ENCODE results near the gene BICD2. TPM values are rescaled to one million over a fixed set of nuclear protein-coding genes. Genes with fewer than 3 reads are reported as not detected.

BICD2 gene
- total and polyA plus RNA-seq, 2 donors (not counting 1 experiment from before 2014, with no cell fraction given), result 33.2 to 49.5 TPM

DNA sequence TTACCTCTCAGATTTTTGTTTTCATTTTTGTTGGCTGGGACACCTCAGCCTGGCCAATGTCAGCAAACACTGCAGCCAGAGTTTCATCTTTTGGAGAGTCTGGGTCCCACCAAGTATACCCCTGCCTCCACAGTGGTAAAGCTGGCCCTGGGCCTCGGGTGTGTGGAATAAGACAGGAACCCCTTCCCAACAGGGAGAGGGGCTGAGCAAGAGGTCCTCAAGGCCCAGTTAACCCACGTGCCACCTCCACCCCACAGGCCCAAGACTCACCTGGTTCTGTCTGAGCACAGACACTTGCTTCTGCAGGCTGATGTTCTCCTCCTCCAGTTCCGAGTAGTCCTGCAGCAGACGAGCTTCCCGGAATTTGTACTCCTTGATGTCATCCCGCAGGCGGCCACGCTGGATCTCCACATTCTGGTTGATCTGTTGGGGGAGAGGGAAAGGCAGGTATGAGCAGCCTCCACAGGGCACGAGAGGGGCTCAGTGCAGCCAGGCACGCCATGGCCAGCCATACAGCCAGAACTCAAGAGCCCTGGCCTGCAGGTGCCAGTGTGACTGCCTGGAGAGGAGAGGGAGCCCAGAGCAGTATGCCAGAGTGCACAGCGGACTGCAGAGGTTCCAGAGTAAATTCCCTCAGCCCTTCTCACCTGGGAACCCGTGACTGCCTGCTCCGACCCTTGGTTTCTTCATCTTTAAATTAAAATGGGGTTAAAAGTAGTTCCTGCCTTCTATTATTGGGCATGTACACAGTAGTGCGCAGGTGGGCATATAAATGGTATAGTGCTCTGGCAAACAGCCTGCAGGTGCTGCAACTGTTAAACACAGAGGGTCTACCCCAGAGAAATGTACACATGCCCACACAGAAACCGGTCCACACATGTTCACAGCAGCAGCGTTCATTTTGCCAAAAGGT lies 42.0 kb downstream of the BICD2 start:
- Histone ChIP-seq H3K79me2 (ENCODE audit: control insufficient read depth, insufficient read depth, low read length) (peaks cover 57% of the 10 kb centered on the region), H3K9ac (ENCODE audit: low read length) (no peak overlapping the region), H3K27me3 (replicated peaks in 1 of 4; ENCODE audit: control extremely low read depth in 1 of 4, control insufficient read depth in 3 of 4, insufficient read depth in 4 of 4, low read length in 3 of 4) (no peaks in the 10 kb centered on the region), H3K4me2 (replicated peaks; ENCODE audit: low read depth, low read length, poor library complexity, severe bottlenecking) (peak overlapping the region; percentile 69), H3K4me3 (ENCODE audit: control extremely low read depth in 1 of 5, extremely low read depth in 1 of 5, insufficient read depth in 1 of 5, low read depth in 2 of 5, low read length in 4 of 5) (no peak overlapping the region), H3K9me3 (ENCODE audit: control extremely low read depth in 1 of 3, control insufficient read depth in 2 of 3, insufficient read depth in 1 of 3, low read length in 2 of 3) (no peaks in the 10 kb centered on the region), H4K20me1 (ENCODE audit: control insufficient read depth, insufficient read depth, low read length, poor library complexity, severe bottlenecking) (peaks cover 39% of the 10 kb centered on the region), H2AFZ (ENCODE audit: insufficient read depth, low read depth, low read length, poor library complexity, severe bottlenecking) (no peak overlapping the region), H3K36me3 (replicated peaks in 1 of 2; ENCODE audit: control extremely low read depth in 1 of 2, control insufficient read depth in 1 of 2, extremely low read depth in 1 of 2, insufficient read depth in 2 of 2, low read length in 1 of 2) (peaks cover 3 to 84% of the 10 kb centered on the region in 2 experiments), H3K27ac (ENCODE audit: low read length in 2 of 2) (peak overlapping the region in 1 of 2 donors; percentile 72), H3K4me1 (ENCODE audit: control insufficient read depth in 2 of 2, insufficient read depth in 2 of 2, low read length in 2 of 2) (peaks cover 36 to 87% of the 10 kb centered on the region in 2 donors)
- ATAC-seq (ENCODE audit: low read depth) (no peak), DNase-seq (no peak)
- no peaks in the 10 kb centered on the region for H3K9me3 Mint-ChIP-seq (ENCODE audit: insufficient read depth)
- H3K27ac Mint-ChIP-seq, result peak overlapping the region; percentile 77
- peaks cover 80% of the 10 kb centered on the region for H3K4me1 Mint-ChIP-seq
- ChIA-PET CTCF (interaction anchor here (2.2 kb wide), 1 partner anchor 68 kb away, joined by 7 read pairs; no protein-coding TSS in a partner anchor), POLR2A (no interaction called here)
- intact Hi-C loops (cut with micrococcal nuclease), result no loop called here
- no peaks in the 10 kb centered on the region for H3K27me3 Mint-ChIP-seq
- TF ChIP-seq EZH2 (IDR thresholded peaks at IDR 0.05; ENCODE audit: borderline replicate concordance, insufficient read depth, low read depth, low read length, poor library complexity, severe bottlenecking), result no peak
- TF ChIP-seq, protein P1, sequence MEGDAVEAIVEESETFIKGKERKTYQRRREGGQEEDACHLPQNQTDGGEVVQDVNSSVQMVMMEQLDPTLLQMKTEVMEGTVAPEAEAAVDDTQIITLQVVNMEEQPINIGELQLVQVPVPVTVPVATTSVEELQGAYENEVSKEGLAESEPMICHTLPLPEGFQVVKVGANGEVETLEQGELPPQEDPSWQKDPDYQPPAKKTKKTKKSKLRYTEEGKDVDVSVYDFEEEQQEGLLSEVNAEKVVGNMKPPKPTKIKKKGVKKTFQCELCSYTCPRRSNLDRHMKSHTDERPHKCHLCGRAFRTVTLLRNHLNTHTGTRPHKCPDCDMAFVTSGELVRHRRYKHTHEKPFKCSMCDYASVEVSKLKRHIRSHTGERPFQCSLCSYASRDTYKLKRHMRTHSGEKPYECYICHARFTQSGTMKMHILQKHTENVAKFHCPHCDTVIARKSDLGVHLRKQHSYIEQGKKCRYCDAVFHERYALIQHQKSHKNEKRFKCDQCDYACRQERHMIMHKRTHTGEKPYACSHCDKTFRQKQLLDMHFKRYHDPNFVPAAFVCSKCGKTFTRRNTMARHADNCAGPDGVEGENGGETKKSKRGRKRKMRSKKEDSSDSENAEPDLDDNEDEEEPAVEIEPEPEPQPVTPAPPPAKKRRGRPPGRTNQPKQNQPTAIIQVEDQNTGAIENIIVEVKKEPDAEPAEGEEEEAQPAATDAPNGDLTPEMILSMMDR (IDR thresholded peaks at IDR 0.05), result no peak
- 85% methylated on average over 12 of the region's 16 CpGs for WGBS (ENCODE audit: insufficient coverage)
- no peak overlapping the region for H3K4me3 Mint-ChIP-seq

DNA sequence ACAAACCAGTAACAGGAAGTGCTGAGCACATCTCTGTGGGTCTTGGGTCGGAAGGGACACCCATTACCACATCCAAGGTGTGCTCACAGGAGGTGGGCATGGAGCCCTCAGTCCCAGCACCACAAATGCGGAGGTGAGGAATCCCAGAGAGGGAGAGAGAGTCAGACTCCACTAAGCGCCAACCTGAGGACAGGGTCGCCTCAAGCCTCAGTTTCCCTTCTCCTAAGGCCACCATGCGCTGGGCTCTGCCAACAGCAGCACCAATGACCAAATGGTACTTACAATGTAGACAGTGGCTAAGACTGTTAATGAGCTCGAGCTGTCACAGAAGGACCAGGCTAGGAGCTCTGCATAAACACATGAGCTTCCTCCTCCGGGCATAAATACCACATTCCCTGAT lies 43.1 kb downstream of the BICD2 start:
- POLR2A ChIA-PET, result interaction anchor here (0.9 kb wide), 1 partner anchor 8 kb away, joined by 3 read pairs; no protein-coding TSS in a partner anchor
- no peak for ATAC-seq (ENCODE audit: low read depth)
- peak overlapping the region; percentile 69 for H3K4me2 ChIP-seq (replicated peaks; ENCODE audit: low read depth, low read length, poor library complexity, severe bottlenecking)

More for the DNA sequence above, 43.1 kb downstream of the BICD2 start:
- Mint-ChIP-seq H3K4me3 (no peak overlapping the region), H3K27me3 (no peaks in the 10 kb centered on the region), H3K27ac (peak overlapping the region; percentile 77), H3K4me1 (peaks cover 79% of the 10 kb centered on the region), H3K9me3 (ENCODE audit: insufficient read depth) (no peaks in the 10 kb centered on the region)
- Histone ChIP-seq H4K20me1 (ENCODE audit: control insufficient read depth, insufficient read depth, low read length, poor library complexity, severe bottlenecking) (peaks cover 38% of the 10 kb centered on the region), H3K27me3 (replicated peaks in 1 of 4; ENCODE audit: control extremely low read depth in 1 of 4, control insufficient read depth in 3 of 4, insufficient read depth in 4 of 4, low read length in 3 of 4) (no peaks in the 10 kb centered on the region), H3K27ac (ENCODE audit: low read length in 2 of 2) (peak overlapping the region; percentile 52 to 72), H3K36me3 (replicated peaks in 1 of 2; ENCODE audit: control extremely low read depth in 1 of 2, control insufficient read depth in 1 of 2, extremely low read depth in 1 of 2, insufficient read depth in 2 of 2, low read length in 1 of 2) (peaks cover 3 to 84% of the 10 kb centered on the region in 2 experiments), H3K4me3 (ENCODE audit: control extremely low read depth in 1 of 5, extremely low read depth in 1 of 5, insufficient read depth in 1 of 5, low read depth in 2 of 5, low read length in 4 of 5) (no peak overlapping the region), H3K4me1 (ENCODE audit: control insufficient read depth in 2 of 2, insufficient read depth in 2 of 2, low read length in 2 of 2) (peaks cover 29 to 87% of the 10 kb centered on the region in 2 donors), H3K9ac (ENCODE audit: low read length) (no peak overlapping the region), H3K79me2 (ENCODE audit: control insufficient read depth, insufficient read depth, low read length) (peaks cover 57% of the 10 kb centered on the region), H2AFZ (ENCODE audit: insufficient read depth, low read depth, low read length, poor library complexity, severe bottlenecking) (no peak overlapping the region), H3K9me3 (ENCODE audit: control extremely low read depth in 1 of 3, control insufficient read depth in 2 of 3, insufficient read depth in 1 of 3, low read length in 2 of 3) (no peaks in the 10 kb centered on the region)
- CTCF ChIA-PET, result interaction anchor here (10.2 kb wide), 2 partner anchors 7 to 69 kb away, joined by 109 to 203 read pairs; no protein-coding TSS in a partner anchor
- 88% methylated on average over 2 of the region's 7 CpGs for WGBS (ENCODE audit: insufficient coverage)
- DNase-seq, result no peak
- TF ChIP-seq, protein P1 (IDR thresholded peaks at IDR 0.05), result no peak
- no peak for TF ChIP-seq EZH2 (IDR thresholded peaks at IDR 0.05; ENCODE audit: borderline replicate concordance, insufficient read depth, low read depth, low read length, poor library complexity, severe bottlenecking)
- intact Hi-C loops (cut with micrococcal nuclease), result no loop called here
